ENCODE results near the gene ADAMTS2. TPM values are rescaled to one million over a fixed set of nuclear protein-coding genes. Genes with fewer than 3 reads are reported as not detected.

Gene ADAMTS2
- polyA plus RNA-seq, 3 donors: 0.74 to 2.3 TPM; not detected in 1

DNA sequence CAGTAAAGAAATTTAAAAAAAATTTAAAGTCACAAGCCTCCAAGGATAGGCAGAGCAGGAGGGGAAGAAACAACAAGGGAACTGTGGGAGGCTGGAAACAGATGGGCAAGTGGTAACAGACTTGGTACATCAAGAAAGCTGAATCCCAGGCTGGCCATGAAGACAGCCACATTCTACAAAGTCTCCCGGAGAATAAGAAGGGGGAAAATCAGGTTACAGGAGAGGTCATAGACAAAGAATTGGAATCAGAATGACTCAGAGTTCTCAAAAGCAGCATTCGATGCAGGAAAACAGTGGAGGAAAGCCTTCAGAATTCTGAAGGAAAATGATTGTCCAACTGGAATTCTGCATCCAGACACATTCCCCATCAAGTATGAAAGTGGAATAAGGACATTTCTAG, 129.7 kb downstream of the ADAMTS2 start:
- no peak overlapping the region for H3K27ac Mint-ChIP-seq
- H3K4me3 Mint-ChIP-seq: no peak overlapping the region
- DNase-seq: no peak
- no peak overlapping the region for H3K27ac ChIP-seq (ENCODE audit: low read depth in 1 of 2, low read length in 2 of 2)
- H3K79me2 ChIP-seq (ENCODE audit: insufficient read depth, low read length): no peaks in the 10 kb centered on the region
- H3K4me1 Mint-ChIP-seq: no peaks in the 10 kb centered on the region
- no peak overlapping the region for H3K9ac ChIP-seq (ENCODE audit: insufficient read depth, low read length, poor library complexity, severe bottlenecking)
- H3K27me3 Mint-ChIP-seq (ENCODE audit: low read depth in 3 of 3): peaks cover 2 to 6% (median 4%) of the 10 kb centered on the region in 3 donors
- no peaks in the 10 kb centered on the region for H3K36me3 ChIP-seq (replicated peaks in 1 of 2; ENCODE audit: control insufficient read depth in 1 of 2, insufficient read depth in 2 of 2, low read length in 2 of 2)
- H3K4me1 ChIP-seq (ENCODE audit: control insufficient read depth in 1 of 2, insufficient read depth in 2 of 2, low read length in 2 of 2): no peaks in the 10 kb centered on the region
- H2AFZ ChIP-seq (ENCODE audit: insufficient read depth, low read depth, low read length, poor library complexity, severe bottlenecking): no peak overlapping the region
- H3K27me3 ChIP-seq (ENCODE audit: control insufficient read depth in 2 of 2, insufficient read depth in 2 of 2, low read length in 2 of 2): no peaks in the 10 kb centered on the region
- no peak overlapping the region for H3K4me2 ChIP-seq (replicated peaks; ENCODE audit: extremely low read depth, low read length, poor library complexity, severe bottlenecking)
- TF ChIP-seq, protein P1, sequence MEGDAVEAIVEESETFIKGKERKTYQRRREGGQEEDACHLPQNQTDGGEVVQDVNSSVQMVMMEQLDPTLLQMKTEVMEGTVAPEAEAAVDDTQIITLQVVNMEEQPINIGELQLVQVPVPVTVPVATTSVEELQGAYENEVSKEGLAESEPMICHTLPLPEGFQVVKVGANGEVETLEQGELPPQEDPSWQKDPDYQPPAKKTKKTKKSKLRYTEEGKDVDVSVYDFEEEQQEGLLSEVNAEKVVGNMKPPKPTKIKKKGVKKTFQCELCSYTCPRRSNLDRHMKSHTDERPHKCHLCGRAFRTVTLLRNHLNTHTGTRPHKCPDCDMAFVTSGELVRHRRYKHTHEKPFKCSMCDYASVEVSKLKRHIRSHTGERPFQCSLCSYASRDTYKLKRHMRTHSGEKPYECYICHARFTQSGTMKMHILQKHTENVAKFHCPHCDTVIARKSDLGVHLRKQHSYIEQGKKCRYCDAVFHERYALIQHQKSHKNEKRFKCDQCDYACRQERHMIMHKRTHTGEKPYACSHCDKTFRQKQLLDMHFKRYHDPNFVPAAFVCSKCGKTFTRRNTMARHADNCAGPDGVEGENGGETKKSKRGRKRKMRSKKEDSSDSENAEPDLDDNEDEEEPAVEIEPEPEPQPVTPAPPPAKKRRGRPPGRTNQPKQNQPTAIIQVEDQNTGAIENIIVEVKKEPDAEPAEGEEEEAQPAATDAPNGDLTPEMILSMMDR (IDR thresholded peaks at IDR 0.05): no peak
- intact Hi-C loops (cut with micrococcal nuclease): no loop called here
- H3K9me3 ChIP-seq (replicated peaks in 1 of 2; ENCODE audit: control insufficient read depth in 1 of 2, insufficient read depth in 1 of 2, low read length in 2 of 2): no peaks in the 10 kb centered on the region
- no peak overlapping the region for H3K4me3 ChIP-seq (replicated peaks in 1 of 3; ENCODE audit: low read depth in 2 of 3, low read length in 3 of 3)
- no peaks in the 10 kb centered on the region for H3K36me3 Mint-ChIP-seq
- peaks cover 0 to 4% (median 0%) of the 10 kb centered on the region in 7 donors for H3K9me3 Mint-ChIP-seq
- 88% methylated on average over 1 of the region's 2 CpGs for WGBS (ENCODE audit: insufficient coverage)
- no peaks in the 10 kb centered on the region for H4K20me1 ChIP-seq (ENCODE audit: insufficient read depth, low read length)

DNA sequence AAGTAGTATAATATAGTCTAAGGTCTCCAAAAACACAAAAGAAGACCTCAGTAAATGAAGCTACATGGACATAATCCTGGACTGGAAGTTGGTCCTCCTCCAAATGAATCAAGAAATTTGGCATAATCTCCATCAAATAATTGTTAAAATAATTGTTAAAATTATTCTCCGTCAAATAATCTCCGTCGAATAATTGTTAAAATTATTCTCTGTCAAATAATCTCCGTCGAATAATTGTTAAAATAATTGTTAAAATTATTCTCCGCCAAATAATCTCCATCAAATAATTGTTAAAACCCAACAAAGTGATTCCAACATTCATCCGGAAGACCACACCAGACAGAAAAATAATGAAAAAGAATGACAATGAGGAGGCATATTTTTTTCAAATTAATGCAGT, 130.6 kb downstream of the ADAMTS2 start:
- Histone ChIP-seq H3K9me3 (replicated peaks in 1 of 2; ENCODE audit: control insufficient read depth in 1 of 2, insufficient read depth in 1 of 2, low read length in 2 of 2) (no peaks in the 10 kb centered on the region), H3K27ac (ENCODE audit: low read depth in 1 of 2, low read length in 2 of 2) (no peak overlapping the region), H3K36me3 (replicated peaks in 1 of 2; ENCODE audit: control insufficient read depth in 1 of 2, insufficient read depth in 2 of 2, low read length in 2 of 2) (no peaks in the 10 kb centered on the region), H3K4me1 (ENCODE audit: control insufficient read depth in 1 of 2, insufficient read depth in 2 of 2, low read length in 2 of 2) (no peaks in the 10 kb centered on the region), H3K79me2 (ENCODE audit: insufficient read depth, low read length) (no peaks in the 10 kb centered on the region), H4K20me1 (ENCODE audit: insufficient read depth, low read length) (no peaks in the 10 kb centered on the region), H3K4me3 (replicated peaks in 1 of 3; ENCODE audit: low read depth in 2 of 3, low read length in 3 of 3) (no peak overlapping the region), H2AFZ (ENCODE audit: insufficient read depth, low read depth, low read length, poor library complexity, severe bottlenecking) (no peak overlapping the region), H3K9ac (ENCODE audit: insufficient read depth, low read length, poor library complexity, severe bottlenecking) (no peak overlapping the region), H3K4me2 (replicated peaks; ENCODE audit: extremely low read depth, low read length, poor library complexity, severe bottlenecking) (no peak overlapping the region), H3K27me3 (ENCODE audit: control insufficient read depth in 2 of 2, insufficient read depth in 2 of 2, low read length in 2 of 2) (no peaks in the 10 kb centered on the region)
- Mint-ChIP-seq H3K27me3 (ENCODE audit: low read depth in 3 of 3) (peaks cover 2 to 6% (median 4%) of the 10 kb centered on the region in 3 donors), H3K4me1 (no peaks in the 10 kb centered on the region), H3K27ac (no peak overlapping the region), H3K36me3 (no peaks in the 10 kb centered on the region), H3K4me3 (no peak overlapping the region), H3K9me3 (peaks cover 0 to 4% (median 0%) of the 10 kb centered on the region in 7 donors)
- intact Hi-C loops (cut with micrococcal nuclease): no loop called here
- no CpG with 5 or more reads among the region's 7 CpGs for WGBS (ENCODE audit: insufficient coverage)
- TF ChIP-seq, protein P1 (IDR thresholded peaks at IDR 0.05): no peak
- DNase-seq: no peak
